Endothelial cell (in vitro differentiated cells): ENCODE results near the gene EML4. TPM values are rescaled to one million over a fixed set of nuclear protein-coding genes. Genes with fewer than 3 reads are reported as not detected.

Source experiments
- DNase-seq: peaks from one replicate; pipeline ENCODE4 v3.0.0; 2021; ENCODE audit warnings: low spot score
- H3K27ac Mint-ChIP-seq: one replicate; pipeline ENCODE4 v1.8.0; 2021; ENCODE audit warnings: mixed read lengths, inconsistent platforms; ENCODE audit not compliant: unreplicated experiment
- H3K27me3 Mint-ChIP-seq: one replicate; pipeline ENCODE4 v1.8.0; 2021; ENCODE audit warnings: mild to moderate bottlenecking, moderate library complexity, mixed read lengths, inconsistent platforms; ENCODE audit not compliant: unreplicated experiment
- H3K36me3 Mint-ChIP-seq: one replicate; pipeline ENCODE4 v1.8.0; 2021; ENCODE audit warnings: mild to moderate bottlenecking, low read depth, mixed read lengths, inconsistent platforms; ENCODE audit not compliant: unreplicated experiment
- H3K4me1 Mint-ChIP-seq: one replicate; pipeline ENCODE4 v1.8.0; 2021; ENCODE audit warnings: mild to moderate bottlenecking, mixed read lengths, inconsistent platforms; ENCODE audit not compliant: unreplicated experiment
- H3K4me3 Mint-ChIP-seq: one replicate; pipeline ENCODE4 v1.8.0; 2021; ENCODE audit warnings: mild to moderate bottlenecking, mixed read lengths, inconsistent platforms; ENCODE audit not compliant: unreplicated experiment
- H3K9me3 Mint-ChIP-seq: one replicate; pipeline ENCODE4 v1.8.0; 2021; ENCODE audit warnings: mixed read lengths, inconsistent platforms; ENCODE audit not compliant: unreplicated experiment
- total RNA-seq: library from RNA; stranded (reverse); fragmentation: NEBNext Ultra II Directional; extraction: Animal tissue kit (Norgen Biotek cat#: 25700); gene quantifications from one replicate; pipeline ENCODE4 v1.2.1, GENCODE V29; 2021; ENCODE audit not compliant: unreplicated experiment
- TF ChIP-seq, protein P1 (sequence below): fragments of 200-600 bp; sonication (generic); IDR thresholded peaks from one replicate; pipeline ENCODE4 v1.5.0; 2021; ENCODE audit warnings: antibody characterized with exemption; ENCODE audit not compliant: unreplicated experiment

The EML4 gene
- total RNA-seq, 1 donor from 2014 or later, result 49.7 TPM

DNA sequence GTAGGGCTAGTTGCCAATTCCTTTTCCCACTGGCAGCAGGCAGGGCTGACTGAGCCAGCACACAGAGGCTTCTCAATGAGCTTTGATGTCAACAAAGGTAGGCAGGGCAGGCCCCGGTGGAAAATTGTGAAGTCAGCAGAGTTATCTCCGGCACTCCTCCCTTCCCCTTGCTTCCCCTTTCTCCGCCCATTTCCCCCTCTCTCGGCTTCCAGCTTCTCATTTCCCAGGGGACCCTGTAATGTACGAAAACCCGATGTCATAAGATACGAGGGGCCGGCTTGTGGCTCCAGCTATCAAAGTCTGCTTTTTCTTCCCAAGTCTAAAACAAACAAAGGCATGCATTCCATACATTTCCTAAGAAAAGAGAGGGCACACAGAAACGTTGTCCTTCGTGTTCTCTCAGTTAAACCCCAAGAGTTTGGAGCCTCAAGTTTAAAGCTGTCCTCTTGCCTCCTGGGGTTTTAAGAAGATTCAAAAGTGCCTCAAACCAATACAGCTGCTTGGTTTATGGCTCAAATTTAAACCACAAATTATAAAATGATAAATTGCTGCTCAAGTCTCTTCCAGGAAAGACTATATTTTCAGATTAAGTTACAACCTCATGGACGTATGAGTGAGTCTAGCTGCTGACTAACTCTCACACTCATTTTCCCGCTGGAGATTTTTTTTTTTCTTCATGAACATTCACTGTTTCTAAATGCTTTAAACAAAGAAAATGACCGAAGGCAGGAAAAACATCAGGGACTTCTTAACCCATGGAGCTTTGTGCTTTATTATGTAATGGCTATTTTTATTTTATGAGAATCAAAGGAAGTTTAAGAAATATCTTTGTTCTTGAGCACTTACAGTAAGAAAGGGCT is 27.2 kb upstream of the EML4 start:
- DNase-seq, result no peak
- Mint-ChIP-seq H3K4me3 (no peak overlapping the region), H3K36me3 (no peaks in the 10 kb centered on the region), H3K4me1 (peaks cover 30% of the 10 kb centered on the region), H3K27ac (peak overlapping the region; percentile 77), H3K27me3 (peaks cover 1% of the 10 kb centered on the region), H3K9me3 (no peaks in the 10 kb centered on the region)
- TF ChIP-seq, protein P1, sequence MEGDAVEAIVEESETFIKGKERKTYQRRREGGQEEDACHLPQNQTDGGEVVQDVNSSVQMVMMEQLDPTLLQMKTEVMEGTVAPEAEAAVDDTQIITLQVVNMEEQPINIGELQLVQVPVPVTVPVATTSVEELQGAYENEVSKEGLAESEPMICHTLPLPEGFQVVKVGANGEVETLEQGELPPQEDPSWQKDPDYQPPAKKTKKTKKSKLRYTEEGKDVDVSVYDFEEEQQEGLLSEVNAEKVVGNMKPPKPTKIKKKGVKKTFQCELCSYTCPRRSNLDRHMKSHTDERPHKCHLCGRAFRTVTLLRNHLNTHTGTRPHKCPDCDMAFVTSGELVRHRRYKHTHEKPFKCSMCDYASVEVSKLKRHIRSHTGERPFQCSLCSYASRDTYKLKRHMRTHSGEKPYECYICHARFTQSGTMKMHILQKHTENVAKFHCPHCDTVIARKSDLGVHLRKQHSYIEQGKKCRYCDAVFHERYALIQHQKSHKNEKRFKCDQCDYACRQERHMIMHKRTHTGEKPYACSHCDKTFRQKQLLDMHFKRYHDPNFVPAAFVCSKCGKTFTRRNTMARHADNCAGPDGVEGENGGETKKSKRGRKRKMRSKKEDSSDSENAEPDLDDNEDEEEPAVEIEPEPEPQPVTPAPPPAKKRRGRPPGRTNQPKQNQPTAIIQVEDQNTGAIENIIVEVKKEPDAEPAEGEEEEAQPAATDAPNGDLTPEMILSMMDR, result no peak

- H3K4me1 Mint-ChIP-seq, result peaks cover 24% of the 10 kb centered on the region
- no peak overlapping the region for H3K4me3 Mint-ChIP-seq
- DNase-seq, result no peak
- TF ChIP-seq, protein P1, result no peak
- H3K27ac Mint-ChIP-seq, result peak overlapping the region; percentile 9
- no peaks in the 10 kb centered on the region for H3K9me3 Mint-ChIP-seq
- no peaks in the 10 kb centered on the region for H3K36me3 Mint-ChIP-seq
- H3K27me3 Mint-ChIP-seq, result peaks cover 1% of the 10 kb centered on the region
Observed at GRCh38 chr2:42142547-42143184, 26.5 kb upstream of the EML4 start.

GRCh38 chr2:42147641-42148274 is 21.4 kb upstream of the EML4 start:
- Mint-ChIP-seq H3K36me3 (no peaks in the 10 kb centered on the region), H3K27me3 (no peaks in the 10 kb centered on the region), H3K4me1 (peaks cover 3% of the 10 kb centered on the region), H3K9me3 (no peaks in the 10 kb centered on the region), H3K27ac (no peak overlapping the region), H3K4me3 (no peak overlapping the region)
- no peak for DNase-seq
- TF ChIP-seq, protein P1, result no peak

GRCh38 chr2:42150159-42150558 is 19.0 kb upstream of the EML4 start:
- TF ChIP-seq, protein P1, result no peak
- Mint-ChIP-seq H3K4me1 (no peaks in the 10 kb centered on the region), H3K36me3 (no peaks in the 10 kb centered on the region), H3K27ac (no peak overlapping the region), H3K9me3 (no peaks in the 10 kb centered on the region), H3K4me3 (no peak overlapping the region), H3K27me3 (no peaks in the 10 kb centered on the region)
- no peak for DNase-seq
